ENCODE measurements around the gene BBLN. TPM values are rescaled to one million over a fixed set of nuclear protein-coding genes. Genes with fewer than 3 reads are reported as not detected.

Gene BBLN
- total and polyA plus RNA-seq, 4 donors, result 13.4 to 42.1 (median 32.3) TPM

DNA sequence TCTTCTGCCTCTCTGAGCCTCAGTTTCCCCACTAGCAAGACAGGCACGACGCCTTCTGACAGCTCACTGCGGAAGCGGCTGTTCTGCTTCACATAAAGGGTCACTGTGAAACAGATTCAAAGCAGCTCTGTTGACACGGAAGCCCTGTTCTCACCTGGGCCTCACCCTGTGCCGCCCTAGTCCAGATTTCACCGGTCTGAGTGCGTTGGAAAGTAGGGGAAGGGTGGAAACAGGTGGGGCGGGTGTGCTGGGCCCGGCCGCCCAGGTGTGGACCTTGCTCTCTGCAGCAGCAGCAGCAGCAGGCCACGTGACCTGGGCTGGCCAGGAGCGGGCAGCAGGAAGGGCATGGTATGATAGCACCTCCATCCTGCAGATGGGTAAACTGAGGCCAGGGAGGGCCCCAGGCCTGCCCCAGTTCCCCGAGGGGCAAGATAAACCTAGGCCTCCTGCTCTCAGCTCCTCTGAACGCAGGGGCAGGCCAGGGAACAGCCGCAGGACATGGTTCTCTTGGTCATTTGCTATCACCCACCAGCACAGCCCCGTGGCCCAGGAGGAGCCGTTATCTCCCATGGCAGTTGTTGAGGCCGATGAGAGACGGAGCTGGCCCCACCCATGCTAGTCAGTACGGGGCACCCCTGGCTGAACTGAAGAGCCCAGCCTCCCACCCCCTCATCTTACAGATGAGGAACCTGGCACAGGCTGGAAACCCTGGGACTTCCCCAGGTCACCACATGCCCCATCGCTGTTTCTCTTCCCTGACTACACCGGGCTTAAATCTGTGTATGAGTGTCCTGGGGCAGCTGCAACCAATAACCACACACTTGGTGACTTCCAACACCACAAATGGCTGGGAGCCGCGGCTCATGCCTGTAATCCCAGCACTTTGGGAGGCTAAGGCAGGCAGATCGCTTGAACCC lies 44.6 kb upstream of the BBLN start (continued):
- TF ChIP-seq GABPA (IDR thresholded peaks at IDR 0.05 in 1 of 2, conservative IDR thresholded peaks at IDR 0.05 in 1 of 2), result peak in 1 of 2 donors; percentile 63
- no peak for TF ChIP-seq TAF1 (conservative IDR thresholded peaks at IDR 0.05)

DNA sequence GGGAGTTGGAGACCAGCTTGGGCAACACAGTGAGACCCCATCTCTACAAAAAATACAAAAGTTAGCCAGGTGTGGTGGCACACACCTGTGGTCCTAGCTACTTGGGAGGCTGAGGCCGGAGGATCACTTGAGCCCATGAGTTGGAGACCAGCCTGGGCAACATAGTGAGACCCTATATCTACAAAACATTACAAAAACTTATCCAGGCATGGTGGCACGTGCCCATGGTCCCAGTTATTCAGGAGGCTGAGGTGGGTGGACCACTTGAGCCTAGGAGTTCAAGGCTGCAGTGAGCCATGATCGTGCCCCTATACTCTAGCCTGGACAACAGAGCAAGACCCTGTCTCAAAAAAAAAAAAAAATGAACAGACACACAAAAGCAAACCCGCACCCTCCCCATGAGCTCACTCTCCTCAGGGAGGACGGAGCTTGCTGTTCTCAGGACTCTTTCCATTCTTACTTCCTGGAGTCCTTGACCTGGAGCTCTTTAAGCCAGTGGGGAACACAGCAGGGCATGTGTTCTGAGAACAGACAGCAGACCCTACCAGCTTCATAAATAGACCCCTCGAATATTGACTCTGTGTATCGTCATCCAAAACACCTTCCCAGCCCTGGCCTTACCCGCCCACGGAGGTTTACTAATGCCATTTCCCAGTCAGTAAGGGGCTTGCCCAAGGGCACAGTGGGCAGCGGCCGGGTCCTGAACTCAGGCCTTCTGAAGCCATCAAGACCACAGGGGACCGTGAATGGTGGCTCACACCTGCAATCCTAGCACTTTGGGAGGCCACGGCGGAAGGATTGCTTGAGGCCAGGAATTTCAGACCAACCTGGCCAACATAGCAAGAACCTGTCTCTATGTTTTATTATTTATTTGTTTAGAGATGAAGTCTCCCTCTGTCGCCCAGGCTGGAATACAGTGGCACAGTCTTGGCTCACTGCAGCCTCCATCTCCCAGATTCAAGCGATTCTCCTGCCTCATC lies 43.7 kb upstream of the BBLN start:
- WGBS, result 82% methylated on average over 16 of the region's 16 CpGs
- DNase-seq (ENCODE audit: low spot score), result no peak
- H3K36me3 ChIP-seq (ENCODE audit: control insufficient read depth in 4 of 4, insufficient read depth in 3 of 4, low read depth in 1 of 4, low read length in 3 of 4), result peaks cover 0 to 8% (median 2%) of the 10 kb centered on the region in 4 donors
- no peaks in the 10 kb centered on the region for H3K9me3 ChIP-seq (ENCODE audit: control insufficient read depth in 4 of 4, low read length in 3 of 4)
- peaks cover 11 to 35% (median 24%) of the 10 kb centered on the region in 4 donors for H3K4me1 ChIP-seq (ENCODE audit: control insufficient read depth in 4 of 4, insufficient read depth in 4 of 4, low read length in 3 of 4)
- peak overlapping the region; percentile 89 to 93 for H3K27ac ChIP-seq (ENCODE audit: low read depth in 1 of 2, low read length in 2 of 2)
- H3K9ac ChIP-seq (ENCODE audit: low read depth in 1 of 2, low read length in 2 of 2), result no peak overlapping the region
- H3K4me3 ChIP-seq (ENCODE audit: low read depth in 1 of 3, low read length in 3 of 3), result no peak overlapping the region
- H3K27me3 ChIP-seq (ENCODE audit: control insufficient read depth in 4 of 4, insufficient read depth in 4 of 4, low read length in 3 of 4), result no peaks in the 10 kb centered on the region
- no peak for TF ChIP-seq EGR1 (IDR thresholded peaks at IDR 0.05; ENCODE audit: low read depth in 2 of 2)
- TF ChIP-seq ATF3 (IDR thresholded peaks at IDR 0.05), result no peak
- TF ChIP-seq RAD21 (IDR thresholded peaks at IDR 0.05), result no peak
- no peak for TF ChIP-seq FOXA2 (IDR thresholded peaks at IDR 0.05)
- TF ChIP-seq NR2F2 (IDR thresholded peaks at IDR 0.05), result no peak

DNA sequence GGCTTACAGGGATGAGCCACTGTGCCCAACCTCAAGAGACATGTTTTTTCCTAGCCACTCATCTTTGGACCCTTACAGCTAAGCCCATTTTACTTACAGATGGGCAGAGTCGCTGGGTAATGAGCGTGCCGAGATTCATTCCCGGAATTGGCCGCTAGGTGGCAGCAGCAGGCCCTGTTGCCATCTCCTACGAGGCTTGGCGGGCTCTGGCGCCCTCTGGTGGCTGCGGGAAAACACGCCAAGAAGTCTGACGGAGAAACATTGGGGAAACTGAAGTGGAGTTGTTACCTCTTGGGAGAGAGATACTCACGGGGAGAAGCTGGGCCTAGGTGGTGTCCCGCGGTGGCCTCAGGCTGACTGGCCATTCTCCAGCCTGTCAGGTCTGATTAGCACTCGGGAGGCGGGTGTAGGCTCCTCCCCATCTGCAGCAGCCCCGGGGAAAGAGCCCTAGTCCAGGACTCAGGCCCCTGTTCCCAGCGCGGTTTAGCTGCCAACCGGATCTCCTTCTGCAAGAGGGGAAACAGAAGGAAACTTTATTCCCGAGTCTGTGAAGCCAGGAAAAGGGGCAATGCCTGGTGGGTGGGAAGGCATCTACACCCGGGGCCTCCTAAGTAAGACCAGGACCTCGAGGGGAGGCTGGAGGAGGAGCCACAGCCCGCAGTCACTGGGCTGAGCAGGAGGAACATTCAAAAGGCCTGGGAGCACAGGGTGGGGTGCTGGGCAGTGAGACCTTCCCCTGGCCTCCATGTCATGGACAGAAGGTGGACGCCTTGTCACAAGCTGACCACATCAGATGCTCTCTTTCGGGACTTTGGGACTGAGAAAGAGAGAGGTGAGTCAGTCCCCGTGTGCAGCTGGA lies 42.2 kb upstream of the BBLN start:
- TF ChIP-seq, protein P1, sequence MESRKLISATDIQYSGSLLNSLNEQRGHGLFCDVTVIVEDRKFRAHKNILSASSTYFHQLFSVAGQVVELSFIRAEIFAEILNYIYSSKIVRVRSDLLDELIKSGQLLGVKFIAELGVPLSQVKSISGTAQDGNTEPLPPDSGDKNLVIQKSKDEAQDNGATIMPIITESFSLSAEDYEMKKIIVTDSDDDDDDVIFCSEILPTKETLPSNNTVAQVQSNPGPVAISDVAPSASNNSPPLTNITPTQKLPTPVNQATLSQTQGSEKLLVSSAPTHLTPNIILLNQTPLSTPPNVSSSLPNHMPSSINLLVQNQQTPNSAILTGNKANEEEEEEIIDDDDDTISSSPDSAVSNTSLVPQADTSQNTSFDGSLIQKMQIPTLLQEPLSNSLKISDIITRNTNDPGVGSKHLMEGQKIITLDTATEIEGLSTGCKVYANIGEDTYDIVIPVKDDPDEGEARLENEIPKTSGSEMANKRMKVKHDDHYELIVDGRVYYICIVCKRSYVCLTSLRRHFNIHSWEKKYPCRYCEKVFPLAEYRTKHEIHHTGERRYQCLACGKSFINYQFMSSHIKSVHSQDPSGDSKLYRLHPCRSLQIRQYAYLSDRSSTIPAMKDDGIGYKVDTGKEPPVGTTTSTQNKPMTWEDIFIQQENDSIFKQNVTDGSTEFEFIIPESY (IDR thresholded peaks at IDR 0.05), result no peak
- TF ChIP-seq CTCF (IDR thresholded peaks at IDR 0.05; ENCODE audit: low read depth, low read length, missing input control) (peak; percentile 100), HNF4A (conservative IDR thresholded peaks at IDR 0.05) (peak in 1 of 2 donors; percentile 54), FOXA2 (IDR thresholded peaks at IDR 0.05) (no peak), SP1 (IDR thresholded peaks at IDR 0.05) (peak; percentile 25), NR2F2 (IDR thresholded peaks at IDR 0.05) (no peak), JUND (IDR thresholded peaks at IDR 0.05) (no peak), RAD21 (IDR thresholded peaks at IDR 0.05) (peak; percentile 100), YY1 (IDR thresholded peaks at IDR 0.05) (peak; percentile 37), TAF1 (conservative IDR thresholded peaks at IDR 0.05) (no peak), GABPA (IDR thresholded peaks at IDR 0.05 in 1 of 2, conservative IDR thresholded peaks at IDR 0.05 in 1 of 2) (no peak)
- Histone ChIP-seq H3K4me1 (ENCODE audit: control insufficient read depth in 4 of 4, insufficient read depth in 4 of 4, low read length in 3 of 4) (peaks cover 11 to 35% (median 24%) of the 10 kb centered on the region in 4 donors), H3K27me3 (ENCODE audit: control insufficient read depth in 4 of 4, insufficient read depth in 4 of 4, low read length in 3 of 4) (no peaks in the 10 kb centered on the region), H3K36me3 (ENCODE audit: control insufficient read depth in 4 of 4, insufficient read depth in 3 of 4, low read depth in 1 of 4, low read length in 3 of 4) (peaks cover 2 to 19% (median 5%) of the 10 kb centered on the region in 4 donors), H3K4me3 (ENCODE audit: low read depth in 1 of 3, low read length in 3 of 3) (no peak overlapping the region), H3K9me3 (ENCODE audit: control insufficient read depth in 4 of 4, low read length in 3 of 4) (no peaks in the 10 kb centered on the region), H3K9ac (ENCODE audit: low read depth in 1 of 2, low read length in 2 of 2) (no peak overlapping the region), H3K27ac (ENCODE audit: low read depth in 1 of 2, low read length in 2 of 2) (peak overlapping the region in 1 of 2 donors; percentile 36)
- DNase-seq (ENCODE audit: low spot score), result peak; percentile 100
- 19% methylated on average over 27 of the region's 27 CpGs for WGBS

Data from liver (tissue), 9 donors.